HepG2 (cell line): ENCODE data around the gene MPC2. TPM values are rescaled to one million over a fixed set of nuclear protein-coding genes. Genes with fewer than 3 reads are reported as not detected.

Source experiments
- ATAC-seq: fragments of 200-7000 bp; cut with Tn5 transposase; 3 replicates; pipeline ENCODE4 v1.9.1; 2020; ENCODE audit warnings: mild to moderate bottlenecking, moderate library complexity
- BruUV-seq: library from RNA; stranded (reverse); fragments of 400-500 nt; replicated peaks from 2 replicates; lab custom pipeline; 2021; lab: Mats Ljungman, UMichigan
- CTCF ChIA-PET: fragments of 300-600 bp; formaldehyde crosslinking; extraction: SDS; loops from one replicate; lab custom pipeline; 2021; ENCODE audit warnings: low total read pairs, inconsistent platforms, low intra/inter-chr PET ratio; lab: Yijun Ruan, JAX
- POLR2A ChIA-PET: fragments of 350-600 bp; sonication (Branson Sonifier 250); formaldehyde crosslinking; loops from one replicate; lab custom pipeline; 2020; ENCODE audit warnings: antibody characterized with exemption, inconsistent platforms; lab: Yijun Ruan, JAX
- DNase-seq: peaks from one replicate; pipeline ENCODE4 v3.0.0-alpha.2; 2015; ENCODE audit warnings: low spot score
- FAIRE-seq: peaks from 3 replicates; lab custom pipeline; 2011; peaks lifted over from hg19 to GRCh38; lab: Jason Lieb, UNC
- H2AFZ ChIP-seq: one replicate; pipeline ENCODE4 v1.6.1; 2011; ENCODE audit warnings: low read length, inconsistent platforms
- H3K27ac ChIP-seq: fragments of 300-600 bp; 3 replicates; pipeline ENCODE4 v1.8.0; 2011; ENCODE audit warnings: mixed run types, mild to moderate bottlenecking, mixed read lengths, low read length, inconsistent platforms; ENCODE audit not compliant: insufficient read depth; ENCODE audit errors: extremely low read length
- H3K27me3 ChIP-seq, 2 experiments: fragments of 200-600 bp in 1 of 2; 2 replicates in 1 of 2; 3 replicates in 1 of 2; pipeline versions ENCODE4 v1.6.0 to v1.8.0; 2011; ENCODE audit warnings: low read length in 2 of 2, mild to moderate bottlenecking in 2 of 2, moderate library complexity in 2 of 2, inconsistent platforms in 1 of 2; ENCODE audit not compliant: insufficient read depth in 2 of 2, control insufficient read depth in 1 of 2
- H3K36me3 ChIP-seq, 2 experiments: fragments of 200-600 bp in 1 of 2; replicated peaks in 1 of 2; 2 replicates in 1 of 2; 3 replicates in 1 of 2; pipeline versions ENCODE4 v1.5.1 to v1.8.0; 2011; ENCODE audit warnings: low read length in 2 of 2, inconsistent platforms in 1 of 2; ENCODE audit not compliant: insufficient read depth in 2 of 2, control insufficient read depth in 1 of 2
- H3K4me1 ChIP-seq: 2 replicates; pipeline ENCODE4 v1.5.1; 2012; ENCODE audit warnings: low read length, inconsistent platforms; ENCODE audit not compliant: insufficient read depth
- H3K4me2 ChIP-seq: 2 replicates; pipeline ENCODE4 v1.6.0; 2011; ENCODE audit warnings: low read depth, low read length, inconsistent platforms
- H3K4me3 ChIP-seq, 3 experiments: fragments of 200-600 bp in 1 of 3; sonication (generic), shearing (Covaris generic) in 1 of 3; replicated peaks in 1 of 3; 2 replicates each; pipeline ENCODE4 v1.5.1; 2011 to 2016; ENCODE audit warnings: low read length in 3 of 3, inconsistent platforms in 2 of 3, low read depth in 2 of 3, mild to moderate bottlenecking in 2 of 3, control low read depth in 1 of 3, mixed read lengths in 1 of 3; ENCODE audit not compliant: insufficient read depth in 1 of 3
- H3K79me2 ChIP-seq: one replicate; pipeline ENCODE4 v1.6.1; 2011; ENCODE audit warnings: low read length, inconsistent platforms; ENCODE audit not compliant: insufficient read depth
- H3K9ac ChIP-seq: 2 replicates; pipeline ENCODE4 v1.6.0; 2011; ENCODE audit warnings: mild to moderate bottlenecking, low read depth, low read length, inconsistent platforms; ENCODE audit not compliant: insufficient read depth
- H3K9me3 ChIP-seq: 2 replicates; pipeline ENCODE4 v1.5.1; 2012; ENCODE audit warnings: mild to moderate bottlenecking, low read length
- H4K20me1 ChIP-seq: 2 replicates; pipeline ENCODE4 v1.6.0; 2011; ENCODE audit warnings: inconsistent platforms, mild to moderate bottlenecking, low read length, moderate library complexity; ENCODE audit not compliant: insufficient read depth
- HBP1 ChIP-seq: IDR thresholded peaks from 2 replicates; pipeline ENCODE4 v1.6.1; 2016; ENCODE audit warnings: low read depth, control low read depth
- ISL2 ChIP-seq: sonication (generic); formaldehyde crosslinking; IDR thresholded peaks from 2 replicates; pipeline ENCODE4 v1.5.0; 2020; ENCODE audit warnings: missing genetic modification reagents
- MXI1 ChIP-seq: IDR thresholded peaks from 3 replicates; pipeline ENCODE4 v1.6.1; 2012; ENCODE audit warnings: low read depth, low read length, inconsistent platforms, borderline replicate concordance
- RELA ChIP-seq: sonication (generic); formaldehyde crosslinking; IDR thresholded peaks from 2 replicates; pipeline ENCODE4 v1.4.0; 2020; ENCODE audit warnings: missing genetic modification reagents
- RNF219 ChIP-seq: sonication (generic); formaldehyde crosslinking; IDR thresholded peaks from 2 replicates; pipeline ENCODE4 v1.5.0; 2020; ENCODE audit warnings: mild to moderate bottlenecking, missing genetic modification reagents
- SAP130 ChIP-seq: IDR thresholded peaks from 2 replicates; pipeline ENCODE4 v1.6.1; 2016; ENCODE audit warnings: low read depth
- SMAD3 ChIP-seq: sonication (generic); formaldehyde crosslinking; IDR thresholded peaks from 2 replicates; pipeline ENCODE4 v1.4.0; 2020; ENCODE audit warnings: missing genetic modification reagents
- SNAPC5 ChIP-seq: sonication (generic); formaldehyde crosslinking; IDR thresholded peaks from 2 replicates; pipeline ENCODE4 v1.8.1; 2023; ENCODE audit warnings: mild to moderate bottlenecking, missing genetic modification reagents, borderline replicate concordance
- THRA ChIP-seq: sonication (generic); formaldehyde crosslinking; IDR thresholded peaks from 2 replicates; pipeline ENCODE4 v1.4.0; 2020; ENCODE audit warnings: missing genetic modification reagents, borderline replicate concordance
- ZNF343 ChIP-seq: sonication (generic); formaldehyde crosslinking; IDR thresholded peaks from 2 replicates; pipeline ENCODE4 v1.4.0; 2020; ENCODE audit warnings: mild to moderate bottlenecking, missing genetic modification reagents
- ZNF512 ChIP-seq: sonication (generic); formaldehyde crosslinking; IDR thresholded peaks from 2 replicates; pipeline ENCODE4 v1.4.0; 2020; ENCODE audit warnings: mild to moderate bottlenecking, missing genetic modification reagents
- ZNF563 ChIP-seq: sonication (generic); formaldehyde crosslinking; IDR thresholded peaks from 2 replicates; pipeline ENCODE4 v1.8.0; 2022; ENCODE audit warnings: mild to moderate bottlenecking, moderate library complexity, missing genetic modification reagents
- ZNF615 ChIP-seq: sonication (generic); formaldehyde crosslinking; IDR thresholded peaks from 2 replicates; pipeline ENCODE4 v1.5.0; 2020; ENCODE audit warnings: mild to moderate bottlenecking, missing genetic modification reagents, borderline replicate concordance
- ZNF691 ChIP-seq: sonication (generic); formaldehyde crosslinking; IDR thresholded peaks from 2 replicates; pipeline ENCODE4 v1.4.0; 2020; ENCODE audit warnings: missing genetic modification reagents, low read depth, mild to moderate bottlenecking, borderline replicate concordance
- ZNF713 ChIP-seq: sonication (generic); formaldehyde crosslinking; IDR thresholded peaks from 2 replicates; pipeline ENCODE4 v1.4.0; 2020; ENCODE audit warnings: mild to moderate bottlenecking, missing genetic modification reagents
- WGBS: methylation state at CpG from one replicate; pipeline ENCODE4 v1.1.6; 2017; ENCODE audit warnings: low lambda C conversion rate; 5-methylcytosine and 5-hydroxymethylcytosine counted together
- in situ Hi-C: cut with HindIII; loops from 2 replicates; pipeline ENCODE4 v1.10.0; 2017; ENCODE audit warnings: low pct_unique_long_range_greater_than_20kb; ENCODE audit not compliant: extremely low pct_ligation_motif_present
- intact Hi-C: fragments of 100-400 bp; cut with micrococcal nuclease; formaldehyde crosslinking; loops from one replicate; pipeline ENCODE4 v1.10.0; 2022; ENCODE audit not compliant: unreplicated experiment
- polyA plus RNA-seq, 8 experiments: library from polyadenylated mRNA; depleted of rRNA in 3 of 8; stranded (reverse) in 7 of 8; unstranded in 1 of 8; fragments of >200 nt; fragmentation: Illumina TruSeq in 4 of 8; extraction: Trizol in 4 of 8; gene quantifications; 2 replicates each; pipeline versions ENCODE4 v1.2.1 to v1.2.3, GENCODE V29; 2011 to 2016; ENCODE audit warnings: low read depth in 4 of 8, missing spikeins in 1 of 8, mixed read lengths in 1 of 8; ENCODE audit not compliant: insufficient read depth in 1 of 8
- total RNA-seq, 5 experiments: library from RNA; depleted of rRNA; stranded (reverse); fragments of >200 nt; fragmentation: Illumina TruSeq; extraction: Trizol; gene quantifications; 2 replicates each; pipeline ENCODE4 v1.2.3, GENCODE V29; 2016; ENCODE audit warnings: low read depth in 1 of 5

MPC2 gene
- total and polyA plus RNA-seq, 2 of the 13 experiments (the other 11 are each of a cell fraction or from before 2014, with no cell fraction given), result 38.8 to 136 TPM

GRCh38 chr1:167938080-167938636 is 1.3 kb upstream of the MPC2 start:
- Histone ChIP-seq H3K4me3 (peak overlapping the region; percentile 90 to 97 (median 96); a peak in 5 of 6 replicates), H3K27me3 (peaks cover 0 to 5% of the 10 kb centered on the region in 2 experiments; a peak in 1 of 5 replicates), H3K4me1 (peaks cover 30% of the 10 kb centered on the region), H3K27ac (peak overlapping the region; percentile 97), H3K4me2 (peak overlapping the region; percentile 70), H3K79me2 (peaks cover 85% of the 10 kb centered on the region), H3K9ac (peak overlapping the region; percentile 99), H3K36me3 (peaks cover 0 to 5% of the 10 kb centered on the region in 2 experiments; a peak in 2 of 5 replicates), H3K9me3 (no peaks in the 10 kb centered on the region), H2AFZ (no peak overlapping the region), H4K20me1 (peaks cover 17% of the 10 kb centered on the region)
- no peak for FAIRE-seq
- BruUV-seq, result TSS peak; percentile 65
- ChIA-PET CTCF (no interaction called here), POLR2A (interaction anchor here (3.6 to 4.0 kb wide), 2 partner anchors 11 to 20 kb away, joined by 44 to 59 read pairs; no protein-coding TSS in a partner anchor)
- peak; percentile 12 for DNase-seq
- WGBS, result 32% methylated on average over 5 of the region's 5 CpGs
- no peak for ATAC-seq
- in situ Hi-C loops, result loop anchor here (10.0 kb wide), 1 partner anchor 223 kb away; no protein-coding TSS in a partner anchor
- intact Hi-C loops, result loop anchor here (5.0 to 10.0 kb wide), 3 partner anchors 133 to 711 kb away; partner anchors contain the start of gene MPZL1
- TF ChIP-seq SAP130 (CRISPR knock-in tag) (peak; percentile 10; the same call in 1 of the 2 replicates), ZNF512 (CRISPR knock-in tag) (no peak), ZNF563 (no peak), HBP1 (CRISPR knock-in tag) (no peak), THRA (no peak), ISL2 (no peak), SMAD3 (no peak), RELA (CRISPR knock-in tag) (no peak), ZNF713 (CRISPR knock-in tag) (no peak), ZNF691 (CRISPR knock-in tag) (no peak), SNAPC5 (CRISPR knock-in tag) (no peak), MXI1 (peak; percentile 26; the same call in 1 of the 3 replicates), RNF219 (CRISPR knock-in tag) (no peak), ZNF615 (CRISPR knock-in tag) (no peak), ZNF343 (CRISPR knock-in tag) (no peak)
